Hematopoietic multipotent progenitor cell treated with erythropoietin and hydrocortisone succinate and interleukin-3 and kit ligand, for 4 days (in vitro differentiated cells): ENCODE data around the gene C2CD3.
"Not testable (repeated sequence)": the region's sequence is repeated elsewhere in the genome, so short reads cannot be mapped to it uniquely, and the experiment has no call there.

Experiments
- DNase-seq: peaks from one replicate; pipeline ENCODE4 v3.0.0-alpha.2; 2015

Gene C2CD3

DNA sequence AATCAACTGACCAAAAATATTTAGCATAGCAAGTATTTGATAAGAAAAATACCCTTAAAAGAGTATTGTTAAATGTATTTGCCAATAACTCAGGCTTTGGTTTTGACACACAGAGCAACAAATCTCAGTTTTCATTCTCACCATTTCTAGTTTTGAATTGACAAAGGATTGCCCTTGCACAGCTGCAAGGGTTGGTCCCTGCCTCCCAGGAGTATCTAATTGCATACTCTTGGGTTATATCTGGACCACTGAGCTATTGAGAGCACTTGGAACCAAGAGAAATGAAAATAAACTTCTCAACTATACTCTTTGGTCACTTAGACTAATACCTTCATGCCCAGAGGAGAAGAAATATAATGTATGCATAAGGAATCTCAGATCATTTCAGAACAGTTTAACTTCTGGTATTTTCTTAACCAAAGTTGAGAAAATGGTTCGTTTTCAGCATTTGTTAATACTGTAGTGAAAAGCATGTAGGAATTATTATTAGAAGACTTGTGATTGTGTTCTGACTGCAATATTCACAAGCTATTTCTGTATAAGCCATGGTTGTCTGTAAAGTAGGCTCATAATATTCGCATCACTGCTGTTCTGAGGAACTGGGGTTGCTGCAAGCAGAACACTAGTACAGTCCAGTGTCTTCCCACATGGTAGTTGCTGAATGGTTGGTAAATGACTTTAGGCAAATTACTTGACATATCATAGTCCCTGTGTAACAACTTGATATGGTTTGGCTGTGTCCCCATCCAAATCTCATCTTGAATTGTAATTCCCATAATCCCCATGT, 7.9 kb downstream of the C2CD3 start:
- no peak for DNase-seq

DNA sequence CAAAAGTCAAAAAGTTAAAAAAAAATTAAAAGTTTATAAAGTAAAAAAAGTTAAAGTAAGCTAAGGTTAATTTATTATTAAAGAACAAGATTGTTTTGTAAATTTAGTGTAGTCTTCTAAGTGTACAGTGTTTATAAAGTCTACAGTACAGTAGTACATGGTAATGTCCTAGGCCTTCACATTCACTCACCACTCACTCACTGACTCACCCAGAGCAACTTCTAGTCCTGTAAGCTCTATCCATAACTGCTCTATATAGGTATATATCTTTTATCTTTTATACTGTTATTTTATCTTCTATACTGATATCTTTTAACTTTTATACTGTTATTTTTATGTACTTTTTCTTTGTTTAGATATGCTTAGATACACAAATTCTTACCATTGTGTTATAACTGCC, 11.2 kb downstream of the C2CD3 start:
- no peak for DNase-seq

DNA sequence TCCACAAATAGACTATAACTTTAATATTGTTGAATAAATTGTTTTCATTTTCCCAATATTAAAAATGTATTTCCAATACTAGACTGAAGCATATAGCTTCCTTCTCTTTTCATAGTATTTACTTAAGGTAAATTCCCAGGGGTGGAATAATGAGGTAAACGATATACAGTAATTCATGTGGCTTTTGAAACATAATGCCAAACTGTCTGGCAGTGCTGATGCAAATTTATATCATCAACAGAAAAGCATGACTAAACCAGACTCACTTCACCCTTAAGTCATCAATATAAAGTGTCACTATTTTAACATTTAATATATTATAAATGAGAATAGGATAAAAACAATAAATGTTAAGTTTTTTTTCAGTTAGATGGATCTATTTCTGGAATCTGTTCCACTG, 13.6 kb downstream of the C2CD3 start:
- no peak for DNase-seq

DNA sequence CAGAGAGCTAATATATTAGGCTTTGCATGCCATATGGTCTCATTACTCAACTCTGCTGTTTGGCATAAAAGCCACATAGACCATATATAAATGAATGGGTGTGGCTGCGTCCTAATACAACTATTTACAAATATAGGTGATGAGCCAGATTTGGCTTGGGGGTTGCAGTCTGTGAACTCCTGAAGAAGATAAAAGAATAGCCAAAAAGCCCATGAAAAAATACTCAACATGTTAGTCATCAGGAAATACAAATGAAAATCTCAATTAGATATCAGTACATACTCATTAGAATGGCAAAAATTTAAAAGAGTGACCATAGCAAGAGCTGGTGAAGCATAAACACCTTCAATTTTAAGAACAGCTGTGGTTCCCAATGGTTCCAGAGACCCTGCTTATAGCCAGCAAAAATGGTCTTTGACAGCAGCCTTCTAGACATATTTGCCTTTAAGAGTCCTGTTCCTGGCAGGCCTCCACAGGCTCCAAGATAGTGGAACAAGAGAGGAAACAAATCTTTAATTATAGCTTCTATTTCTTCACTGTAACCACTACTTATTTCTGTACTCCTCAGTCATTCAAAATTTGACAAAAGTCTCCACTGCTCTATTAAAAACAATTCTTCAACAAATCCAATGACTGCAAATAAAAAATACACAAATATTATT, 16.1 kb downstream of the C2CD3 start:
- no peak for DNase-seq

DNA sequence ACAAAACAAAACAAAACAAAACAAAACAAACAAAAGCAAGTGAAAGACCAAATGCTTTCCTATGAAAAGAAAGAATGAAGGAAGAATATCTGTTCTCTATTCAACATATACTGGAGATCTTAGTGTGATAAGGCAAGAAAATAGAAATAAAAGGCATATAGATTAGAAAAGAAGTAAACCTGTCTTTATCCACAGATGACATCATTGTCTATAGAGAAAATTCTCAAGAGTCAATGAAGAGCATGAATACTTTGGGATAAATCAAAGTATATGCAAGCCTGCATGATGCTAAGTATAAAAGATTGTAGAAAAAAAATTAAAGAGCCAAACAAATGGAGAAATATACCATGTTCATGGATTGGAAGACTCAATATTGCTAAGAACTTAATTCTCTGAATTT, 17.6 kb downstream of the C2CD3 start:
- DNase-seq: no peak

DNA sequence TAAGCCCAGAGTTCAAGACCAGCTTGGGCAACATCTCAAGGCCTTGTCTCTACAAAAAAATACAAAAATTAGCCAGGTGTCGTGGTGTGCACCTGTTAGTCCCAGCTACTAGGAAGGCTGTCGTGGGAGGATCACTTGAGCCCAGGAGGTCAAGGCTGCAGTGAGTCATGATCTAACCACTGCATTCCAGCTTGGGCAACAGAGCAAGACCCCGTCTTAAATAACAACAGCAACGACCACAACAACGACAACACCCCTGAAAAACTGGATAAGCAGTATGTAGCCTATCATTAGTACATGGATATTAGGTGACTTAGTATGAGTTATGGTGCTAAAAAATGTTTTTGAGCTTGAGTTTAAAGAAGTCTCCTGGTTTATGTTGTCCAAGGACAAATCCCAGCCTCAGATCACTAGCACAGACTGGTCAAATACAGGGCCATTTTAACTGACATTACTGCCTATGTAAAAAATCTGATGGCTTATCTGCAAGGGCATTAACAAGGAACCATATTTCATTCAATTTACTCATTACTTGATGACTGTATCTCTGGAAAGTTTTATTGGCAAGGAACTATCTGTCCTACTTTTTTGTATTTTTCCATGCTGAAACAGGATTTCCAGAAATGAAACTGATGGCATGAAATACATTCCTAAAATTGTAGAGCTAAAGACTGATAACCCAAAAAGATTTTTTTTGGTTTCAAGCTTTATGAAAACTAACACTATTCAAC, 23.4 kb downstream of the C2CD3 start:
- DNase-seq: no peak

DNA sequence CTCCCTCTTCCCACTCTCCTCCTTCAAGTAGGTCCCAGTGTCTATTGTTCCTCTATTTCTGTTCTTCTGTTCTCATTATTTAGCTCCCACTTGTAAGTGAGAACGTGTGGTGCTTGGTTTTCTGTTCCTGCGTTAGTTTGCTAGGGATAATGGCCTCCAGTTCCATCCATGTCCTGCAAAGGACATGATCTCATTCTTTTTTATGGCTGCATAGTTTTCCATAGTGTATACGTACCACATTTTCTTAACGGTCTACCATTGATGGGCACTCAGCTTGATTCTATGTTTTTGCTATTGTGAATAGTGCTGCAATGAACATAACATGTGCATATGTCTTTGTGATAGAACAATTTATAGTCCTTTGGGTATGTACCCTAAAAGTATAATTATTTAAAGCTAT, 26.2 kb downstream of the C2CD3 start:
- no peak for DNase-seq

DNA sequence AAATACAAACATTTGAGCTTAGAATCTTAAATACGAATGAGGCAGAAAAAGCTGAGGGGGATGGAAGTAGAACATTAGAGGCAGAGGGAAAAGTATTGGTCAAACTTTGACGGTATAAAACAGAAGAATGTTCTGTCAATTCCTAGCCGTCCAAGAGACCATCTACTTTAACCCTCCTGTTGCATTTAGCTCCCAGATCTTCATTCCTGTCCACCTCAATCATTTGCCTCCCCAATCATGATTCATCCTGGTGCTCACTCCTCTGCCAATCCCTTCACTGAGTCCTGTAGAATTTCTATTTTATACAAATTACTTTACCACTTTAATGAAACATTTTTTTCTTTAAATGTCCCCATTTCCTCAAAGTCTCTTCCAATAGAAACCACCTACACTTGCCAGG, 28.2 kb downstream of the C2CD3 start:
- no peak for DNase-seq

DNA sequence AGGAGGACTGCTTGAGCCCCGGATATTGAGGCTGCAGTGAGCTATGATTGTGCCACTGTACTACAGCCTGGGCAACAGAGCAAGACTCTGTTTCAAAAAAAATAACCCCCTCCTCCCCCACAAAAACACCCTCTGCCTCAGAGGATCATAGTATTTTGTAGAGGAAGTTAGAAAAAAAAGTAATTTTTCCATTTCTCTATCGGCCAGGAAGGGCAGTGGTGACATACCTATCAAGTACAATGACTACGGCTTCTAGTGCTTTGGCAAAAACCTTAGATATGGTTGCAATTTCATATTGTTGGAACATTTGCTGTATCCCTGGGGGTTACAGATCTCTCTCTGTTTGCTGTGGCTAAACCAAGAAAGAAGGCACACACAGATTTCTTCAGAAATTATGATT, 28.9 kb downstream of the C2CD3 start:
- DNase-seq: no peak

DNA sequence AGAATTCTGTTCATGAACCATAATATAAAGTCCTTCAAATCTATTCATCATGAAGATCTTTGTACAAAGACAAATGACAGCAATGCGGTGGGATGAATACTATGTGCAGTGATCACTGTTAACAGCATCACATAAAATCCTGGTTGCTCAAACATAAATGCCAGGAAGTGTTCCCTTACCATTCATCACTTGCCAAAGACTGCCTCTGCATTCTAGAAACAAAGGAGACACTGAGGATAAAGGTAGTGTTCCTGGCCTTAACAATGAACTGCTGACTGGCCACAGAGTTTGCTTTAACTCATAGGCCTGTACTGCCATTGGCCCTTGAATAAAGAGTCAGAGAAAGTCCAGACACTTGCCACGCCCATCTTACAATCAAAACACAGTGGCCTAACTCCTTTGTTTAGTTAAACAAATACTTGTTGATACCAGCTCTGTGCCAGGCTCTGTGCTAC, 29.5 kb downstream of the C2CD3 start:
- no peak for DNase-seq

DNA sequence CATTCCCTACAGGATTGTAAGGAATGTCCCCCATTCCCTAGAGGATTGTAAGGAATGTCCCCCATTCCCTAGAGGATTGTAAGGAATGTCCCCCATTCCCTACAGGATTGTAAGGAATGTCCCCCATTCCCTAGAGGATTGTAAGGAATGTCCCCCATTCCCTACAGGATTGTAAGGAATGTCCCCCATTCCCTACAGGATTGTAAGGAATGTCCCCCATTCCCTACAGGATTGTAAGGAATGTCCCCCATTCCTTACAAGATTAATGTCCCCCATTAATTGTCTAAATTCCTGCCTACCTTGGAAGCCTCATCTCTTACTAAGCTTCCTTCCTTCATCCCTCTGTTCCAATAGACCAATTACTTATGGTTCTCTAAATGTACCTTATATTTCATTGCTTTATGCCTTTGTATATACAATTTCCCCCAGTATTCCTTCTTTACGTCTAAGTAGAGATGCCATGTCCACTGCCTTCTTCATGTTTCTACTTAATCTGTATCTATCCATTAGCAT, 30.8 kb downstream of the C2CD3 start:
- DNase-seq: not testable (repeated sequence)

DNA sequence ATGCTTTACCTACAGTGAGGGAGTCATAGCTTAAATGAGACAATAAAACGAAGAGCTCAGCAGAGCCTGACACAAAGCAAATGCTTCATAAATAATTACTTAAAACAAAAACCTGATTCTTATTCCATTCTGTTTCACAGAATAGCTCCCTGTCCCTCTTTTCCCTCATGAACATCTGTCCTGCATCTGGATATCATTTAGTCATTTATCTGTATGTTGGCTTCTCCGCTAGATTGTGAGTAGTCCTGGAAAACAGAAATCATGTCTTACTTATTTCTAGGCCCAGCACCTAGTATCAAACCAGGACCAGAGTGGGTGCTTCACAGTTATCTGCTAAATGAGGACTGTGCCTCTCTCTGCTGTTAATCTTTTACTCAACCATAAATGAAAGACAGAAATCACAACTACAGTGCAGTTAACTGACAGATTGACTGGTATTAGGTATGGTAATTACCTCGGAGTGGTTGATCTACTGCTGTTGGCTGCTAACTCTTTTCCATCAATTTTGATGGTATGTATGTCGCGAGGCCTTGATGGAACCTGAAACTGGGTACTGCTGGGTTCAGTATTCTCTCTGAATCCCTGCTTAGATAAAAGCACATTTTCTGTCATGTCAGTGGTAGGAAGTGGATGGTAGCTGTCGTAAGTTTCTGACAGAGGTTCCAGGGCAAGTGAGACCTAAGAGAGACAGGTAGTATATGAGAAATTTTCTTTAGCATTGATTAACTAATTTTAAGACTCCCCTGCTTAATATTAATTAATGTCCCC, 31.5 kb downstream of the C2CD3 start:
- DNase-seq: no peak

DNA sequence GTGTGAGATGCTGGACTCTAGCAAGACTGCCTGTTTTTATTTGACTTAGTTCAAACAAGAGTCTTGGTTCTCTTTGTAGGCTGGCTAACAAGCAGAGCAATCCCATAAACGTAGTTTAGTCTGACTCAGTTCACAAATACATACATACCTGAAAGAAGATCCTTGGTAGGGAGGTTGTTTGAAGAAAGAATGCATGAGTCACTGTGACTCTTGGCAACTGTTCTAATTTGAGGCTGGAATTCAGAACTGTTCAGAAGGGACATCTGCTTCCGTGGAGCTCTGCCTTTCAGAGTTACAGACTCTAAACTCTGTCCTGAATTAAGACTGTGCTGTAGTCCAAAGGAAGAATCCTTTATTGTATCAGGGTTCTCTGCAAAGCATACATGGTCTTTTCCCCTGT, 32.2 kb downstream of the C2CD3 start:
- DNase-seq: no peak

DNA sequence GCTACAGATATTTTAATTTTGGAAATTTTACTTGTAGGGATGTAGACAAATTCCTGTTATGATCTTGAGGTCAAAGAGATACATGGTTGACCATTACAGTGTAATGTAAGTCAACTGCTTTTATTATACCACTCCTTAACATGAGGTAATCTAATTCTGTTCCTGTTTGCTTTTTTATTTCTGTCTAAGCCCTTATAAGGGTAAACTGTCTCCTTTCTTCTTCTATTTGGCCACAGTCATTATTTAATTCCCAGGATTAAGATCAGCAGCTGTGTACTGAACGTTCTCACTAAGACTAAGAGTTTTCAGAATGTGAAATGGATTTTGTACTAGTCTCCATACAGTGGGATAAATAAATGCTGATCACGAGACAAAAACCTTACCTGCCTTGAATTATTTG, 32.8 kb downstream of the C2CD3 start:
- DNase-seq: no peak

DNA sequence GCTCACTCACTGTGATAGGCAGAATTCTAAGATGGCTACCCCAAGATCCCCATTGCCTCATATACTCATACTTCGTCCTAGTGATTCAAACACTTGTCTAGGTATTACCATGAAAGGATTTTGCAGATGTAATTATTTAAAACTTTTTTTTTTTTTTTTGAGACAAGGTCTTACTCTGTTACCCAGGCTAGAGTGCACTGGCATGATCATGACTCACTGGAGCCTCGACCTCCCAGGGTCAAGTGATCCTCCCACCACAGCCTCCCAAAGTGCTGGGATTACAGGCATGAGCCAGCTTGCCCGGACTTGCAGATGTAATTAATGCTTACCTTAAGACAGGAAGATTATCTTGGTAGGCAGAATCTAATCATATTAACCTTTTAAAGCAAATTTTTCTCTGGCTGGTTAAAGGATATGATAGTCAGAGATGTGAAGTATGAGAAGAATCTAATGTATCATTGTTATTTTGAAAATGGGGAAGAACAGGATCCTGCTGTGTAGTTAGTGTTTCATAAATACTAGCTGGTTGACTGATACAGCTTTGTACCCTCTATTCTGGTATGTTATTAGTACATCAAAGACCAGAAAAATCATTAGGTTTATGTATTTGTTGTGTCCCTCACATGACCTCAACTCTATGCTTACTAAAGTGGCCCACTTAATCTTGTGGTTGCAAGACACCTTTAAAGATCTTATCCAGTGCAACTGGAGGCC, 35.5 kb downstream of the C2CD3 start:
- no peak for DNase-seq

DNA sequence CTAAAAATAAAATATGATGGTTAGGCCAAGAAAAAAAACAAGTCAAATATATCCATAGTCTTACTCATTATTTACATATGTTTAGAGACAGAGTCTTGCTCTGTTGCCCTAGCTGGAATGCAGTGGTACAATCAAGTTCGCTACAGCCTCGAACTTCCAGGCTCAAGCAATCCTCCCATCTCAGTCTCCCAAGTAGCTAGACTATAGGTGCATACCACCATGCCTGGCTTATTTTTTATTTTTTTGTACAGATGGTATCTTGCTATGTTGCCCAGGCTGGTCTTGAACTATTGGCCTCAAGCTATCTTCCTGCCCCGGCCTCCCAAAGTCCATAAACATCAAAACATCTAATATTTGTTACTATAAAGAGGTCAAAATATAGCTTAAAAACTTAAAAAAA, 36.1 kb downstream of the C2CD3 start:
- DNase-seq: no peak

DNA sequence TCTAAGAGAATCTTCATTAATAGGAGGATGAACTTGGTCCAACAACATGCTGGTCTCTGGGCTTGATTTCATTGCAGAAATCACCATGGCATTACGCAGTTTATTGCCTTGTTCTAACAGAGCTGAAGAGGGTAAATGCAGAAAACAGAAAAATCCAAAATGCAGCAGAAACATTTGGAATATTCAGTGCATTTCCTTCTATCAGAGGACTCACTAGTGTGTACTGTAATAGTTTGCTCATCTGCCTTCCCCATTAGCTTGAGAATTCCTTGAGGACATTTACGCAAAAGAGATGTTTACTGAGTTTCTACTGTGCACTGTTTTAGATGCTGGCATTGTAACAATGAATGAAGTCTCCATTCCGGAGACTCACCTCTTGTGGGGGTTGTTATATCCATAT, 37.4 kb downstream of the C2CD3 start:
- DNase-seq: no peak

DNA sequence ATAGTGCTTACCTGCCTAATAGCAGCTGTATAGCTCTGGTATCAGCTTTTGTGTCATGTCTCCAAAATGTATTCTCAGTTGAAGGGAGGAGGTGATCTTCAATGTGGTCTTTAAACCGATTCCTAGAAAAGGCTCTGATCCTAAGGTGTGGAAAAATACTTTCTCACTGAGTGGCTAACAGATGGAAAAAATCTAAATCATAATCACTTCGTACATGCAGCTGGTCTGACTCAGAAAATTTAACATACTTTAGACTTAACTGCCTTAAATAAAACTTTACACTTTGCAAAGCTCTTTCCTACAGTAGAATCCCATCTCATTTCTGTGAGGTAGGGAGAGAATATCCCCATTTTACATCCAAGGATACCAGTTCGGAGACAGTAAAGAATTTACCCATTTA, 38.0 kb downstream of the C2CD3 start:
- no peak for DNase-seq

DNA sequence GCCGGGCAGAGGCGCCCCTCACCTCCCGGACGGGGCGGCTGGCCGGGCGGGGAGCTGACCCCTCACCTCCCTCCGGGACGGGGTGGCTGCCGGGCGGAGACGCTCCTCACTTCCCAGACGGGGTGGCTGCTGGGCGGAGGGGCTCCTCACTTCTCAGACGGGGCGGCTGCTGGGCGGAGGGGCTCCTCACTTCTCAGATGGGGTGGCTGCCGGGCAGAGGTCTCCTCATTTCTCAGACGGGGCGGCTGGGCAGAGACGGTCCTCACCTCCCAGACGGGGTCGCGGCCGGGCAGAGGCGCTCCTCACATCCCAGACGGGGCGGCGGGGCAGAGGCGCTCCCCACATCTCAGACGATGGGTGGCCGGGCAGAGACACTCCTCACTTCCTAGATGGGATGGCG, 41.7 kb downstream of the C2CD3 start:
- DNase-seq: not testable (repeated sequence)

DNA sequence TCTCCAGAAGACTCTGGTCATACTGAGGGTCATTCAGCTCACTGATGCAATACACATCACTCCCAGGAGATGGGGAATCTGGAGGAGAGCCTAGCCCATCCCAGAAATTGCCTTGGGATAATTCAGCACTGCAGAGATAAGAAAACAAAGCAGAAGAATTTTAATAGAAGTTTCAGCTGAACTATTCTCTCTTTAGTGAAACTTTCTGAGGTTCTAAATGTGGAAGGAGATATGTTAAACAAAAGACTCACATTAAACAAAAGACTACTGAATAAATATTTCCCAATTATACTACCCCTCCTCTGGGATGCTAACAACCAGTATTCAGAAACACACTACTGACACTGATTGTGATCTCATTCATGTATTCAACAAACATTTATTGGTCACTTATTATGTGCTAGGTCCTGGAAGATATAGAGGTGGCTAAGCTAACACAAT, 47.8 kb downstream of the C2CD3 start:
- DNase-seq: no peak

DNA sequence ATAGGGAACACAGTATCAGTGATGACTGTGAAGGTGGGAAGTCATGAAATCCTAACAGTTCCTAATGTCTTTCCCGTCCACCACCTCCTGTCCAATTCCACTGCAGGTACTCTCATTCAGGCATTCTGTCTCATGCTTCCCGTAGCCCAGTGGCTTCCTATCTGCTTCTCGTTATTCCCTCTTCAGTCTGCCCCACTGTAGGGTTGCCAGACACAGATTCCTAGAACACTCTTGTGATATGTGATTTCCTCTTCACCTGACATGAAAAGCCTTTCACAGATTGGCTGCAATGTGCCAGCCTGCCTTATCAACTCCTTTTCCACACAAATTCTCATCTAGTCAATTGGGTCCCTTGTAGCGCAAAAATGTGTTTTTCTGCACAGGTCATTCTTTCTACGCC, 49.0 kb downstream of the C2CD3 start:
- no peak for DNase-seq
